Epithelial cell of esophagus (primary cell): ENCODE results near the gene GABBR2.
A peak's percentile ranks its signal among the peaks of the same experiment; 100 is the strongest.

Experiments used
- DNase-seq: peaks from one replicate; pipeline ENCODE4 v3.0.0; 2010; ENCODE audit warnings: low read depth
- H3K4me3 ChIP-seq: 2 replicates; pipeline ENCODE4 v1.5.1; 2011; ENCODE audit warnings: mild to moderate bottlenecking, low read length, control low read depth
- TF ChIP-seq, protein P1 (sequence below): IDR thresholded peaks from 2 replicates; pipeline ENCODE4 v1.5.1; 2011; ENCODE audit warnings: low read depth, mild to moderate bottlenecking, low read length, control low read depth, inconsistent platforms; ENCODE audit not compliant: insufficient read depth; ENCODE audit errors: missing control alignments

The GABBR2 gene

DNA sequence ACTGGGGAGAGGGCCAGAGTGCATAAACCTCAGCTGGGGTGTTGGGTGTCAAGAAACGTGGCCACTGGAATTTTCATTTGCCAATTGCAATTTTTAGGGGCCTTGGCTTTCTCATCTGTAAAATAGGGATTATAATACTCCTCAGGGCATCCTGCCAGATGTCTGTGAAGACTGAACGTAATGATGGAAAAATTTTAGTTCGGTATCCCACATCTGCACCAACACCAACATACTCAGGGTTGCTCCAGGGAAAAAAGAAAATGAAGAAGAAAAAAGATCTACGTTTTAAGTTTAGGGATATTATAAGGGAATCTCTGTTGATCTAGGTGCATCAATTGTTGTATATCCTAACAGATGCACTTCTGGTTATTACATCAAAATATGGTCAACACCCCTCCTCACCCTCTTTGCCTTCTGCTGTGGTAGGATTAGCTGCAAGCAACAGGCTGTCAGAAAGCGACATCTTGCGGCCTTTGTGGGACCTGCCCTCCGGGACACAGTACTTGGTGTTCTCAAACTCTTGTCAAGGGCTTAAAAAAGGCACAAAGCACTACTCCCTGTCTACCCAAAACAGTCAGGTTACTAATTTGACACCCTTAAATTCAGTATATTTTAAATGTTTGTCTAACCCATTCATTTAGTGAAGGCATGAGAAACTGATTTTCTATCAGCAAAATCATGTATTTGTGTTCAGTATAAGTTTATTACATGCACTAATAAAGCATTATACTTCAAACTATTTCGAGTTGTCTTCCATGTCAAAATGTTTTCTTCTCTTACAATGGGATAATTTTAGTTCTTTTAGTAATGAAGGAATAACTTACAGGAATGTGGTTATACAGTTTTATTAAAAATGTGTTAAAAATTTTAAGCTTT, 445.0 kb downstream of the GABBR2 start:
- DNase-seq: peak; percentile 82
- TF ChIP-seq, protein P1, sequence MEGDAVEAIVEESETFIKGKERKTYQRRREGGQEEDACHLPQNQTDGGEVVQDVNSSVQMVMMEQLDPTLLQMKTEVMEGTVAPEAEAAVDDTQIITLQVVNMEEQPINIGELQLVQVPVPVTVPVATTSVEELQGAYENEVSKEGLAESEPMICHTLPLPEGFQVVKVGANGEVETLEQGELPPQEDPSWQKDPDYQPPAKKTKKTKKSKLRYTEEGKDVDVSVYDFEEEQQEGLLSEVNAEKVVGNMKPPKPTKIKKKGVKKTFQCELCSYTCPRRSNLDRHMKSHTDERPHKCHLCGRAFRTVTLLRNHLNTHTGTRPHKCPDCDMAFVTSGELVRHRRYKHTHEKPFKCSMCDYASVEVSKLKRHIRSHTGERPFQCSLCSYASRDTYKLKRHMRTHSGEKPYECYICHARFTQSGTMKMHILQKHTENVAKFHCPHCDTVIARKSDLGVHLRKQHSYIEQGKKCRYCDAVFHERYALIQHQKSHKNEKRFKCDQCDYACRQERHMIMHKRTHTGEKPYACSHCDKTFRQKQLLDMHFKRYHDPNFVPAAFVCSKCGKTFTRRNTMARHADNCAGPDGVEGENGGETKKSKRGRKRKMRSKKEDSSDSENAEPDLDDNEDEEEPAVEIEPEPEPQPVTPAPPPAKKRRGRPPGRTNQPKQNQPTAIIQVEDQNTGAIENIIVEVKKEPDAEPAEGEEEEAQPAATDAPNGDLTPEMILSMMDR: peak; percentile 100
- no peak overlapping the region for H3K4me3 ChIP-seq

GRCh38 chr9:98263080-98263479, 445.7 kb downstream of the GABBR2 start:
- no peak for DNase-seq
- TF ChIP-seq, protein P1: no peak
- H3K4me3 ChIP-seq: no peak overlapping the region

DNA sequence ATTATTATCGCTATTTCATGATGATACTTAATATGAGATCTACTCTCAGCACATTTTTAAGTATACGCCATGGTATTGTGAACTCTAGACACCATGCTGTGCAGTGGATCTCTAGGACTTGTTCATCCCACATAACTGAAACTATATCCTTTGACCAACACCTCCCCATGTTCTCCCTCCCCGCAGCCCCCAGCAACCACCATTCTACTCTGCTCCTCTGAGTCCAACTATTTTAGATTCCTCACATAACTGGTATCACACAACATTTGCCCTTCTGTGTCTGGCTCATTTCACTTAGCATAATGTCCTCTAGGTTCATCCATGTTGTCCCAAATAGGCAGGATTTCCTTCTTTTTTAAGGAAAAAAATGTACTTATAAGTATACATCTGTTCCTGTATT, 446.7 kb downstream of the GABBR2 start:
- no peak for DNase-seq
- no peak overlapping the region for H3K4me3 ChIP-seq
- TF ChIP-seq, protein P1: no peak

DNA sequence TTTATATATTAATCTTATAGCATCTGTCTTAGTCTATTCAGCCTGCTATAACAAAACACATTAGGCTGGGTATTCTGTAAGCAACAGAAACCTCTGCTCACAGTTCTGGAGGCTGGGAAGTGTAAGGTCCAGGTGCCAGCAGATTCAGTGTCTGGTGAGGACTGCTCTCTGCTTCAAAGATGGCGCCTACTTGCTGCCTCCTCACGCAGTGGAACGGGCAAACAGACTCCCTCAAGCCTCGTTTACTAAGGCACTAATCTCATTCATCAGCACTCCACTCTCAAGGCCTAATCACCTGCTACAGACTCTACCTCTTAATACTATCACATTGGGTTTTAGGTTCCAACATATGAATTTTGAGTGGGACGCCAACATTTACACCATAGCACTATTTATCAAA, 448.1 kb downstream of the GABBR2 start:
- TF ChIP-seq, protein P1: no peak
- DNase-seq: no peak

GRCh38 chr9:98259791-98260190, 448.9 kb downstream of the GABBR2 start:
- H3K4me3 ChIP-seq: no peak overlapping the region
- TF ChIP-seq, protein P1: no peak
- no peak for DNase-seq

More for the DNA sequence above, 448.1 kb downstream of the GABBR2 start:
- no peak overlapping the region for H3K4me3 ChIP-seq

DNA sequence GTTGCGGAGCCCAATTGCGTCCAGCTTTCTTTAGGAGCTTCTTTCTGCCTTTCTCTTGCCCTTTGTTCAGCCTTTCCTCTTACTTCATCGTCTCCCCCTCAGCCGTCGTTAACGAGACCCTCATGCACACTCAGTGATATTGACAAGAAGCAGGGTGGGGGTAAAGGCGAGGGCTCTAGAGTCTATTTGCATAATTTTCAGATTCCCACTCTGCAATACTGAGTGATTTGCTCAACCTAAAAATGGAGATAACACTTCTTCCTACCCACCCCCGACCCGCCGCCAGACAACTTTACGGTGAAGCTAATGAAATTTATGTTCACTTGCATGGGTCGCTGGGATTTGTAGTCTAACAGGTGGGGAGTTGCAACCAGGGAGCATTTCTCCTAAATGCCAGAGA, 452.0 kb downstream of the GABBR2 start:
- TF ChIP-seq, protein P1: no peak
- H3K4me3 ChIP-seq: peak overlapping the region; percentile 97
- DNase-seq: no peak
